ENCODE measurements around the gene MAD2L2. TPM values are rescaled to one million over a fixed set of nuclear protein-coding genes. Genes with fewer than 3 reads are reported as not detected.

MAD2L2 gene
- total and polyA plus RNA-seq, 12 donors = 15.6 to 71.2 (median 28.1) TPM

GRCh38 chr1:11719313-11720032 is 38.5 kb upstream of the MAD2L2 start:
- Histone ChIP-seq H3K4me3 (peak overlapping the region in 2 of 4 donors; percentile 9 to 19), H3K9me3 (replicated peaks in 1 of 3) (no peaks in the 10 kb centered on the region), H3K4me1 (replicated peaks in 1 of 2) (peaks cover 0 to 9% of the 10 kb centered on the region in 2 donors), H3K27ac (peak overlapping the region in 2 of 5 donors; percentile 60 to 62), H3K27me3 (no peaks in the 10 kb centered on the region), H3K36me3 (replicated peaks in 1 of 2) (no peaks in the 10 kb centered on the region)
- WGBS, 4 donors = 9 to 26% (median 11%) methylated on average over 21 to 44 of the region's 44 CpGs
- intact Hi-C loops (cut with DNase I) = loop anchor here (5.0 to 10.0 kb wide), 3 partner anchors 57 to 375 kb away; partner anchors contain the start of genes FBXO2 (in 1 of the 2), FBXO44 (in 1 of the 2) and FBXO6 (in 1 of the 2)
- TF ChIP-seq POLR2A (IDR thresholded peaks at IDR 0.05) = no peak
- peak; percentile 88 to 97 (median 93) for TF ChIP-seq CTCF (IDR thresholded peaks at IDR 0.05)
- DNase-seq = peak; percentile 73 to 94 (median 84)

DNA sequence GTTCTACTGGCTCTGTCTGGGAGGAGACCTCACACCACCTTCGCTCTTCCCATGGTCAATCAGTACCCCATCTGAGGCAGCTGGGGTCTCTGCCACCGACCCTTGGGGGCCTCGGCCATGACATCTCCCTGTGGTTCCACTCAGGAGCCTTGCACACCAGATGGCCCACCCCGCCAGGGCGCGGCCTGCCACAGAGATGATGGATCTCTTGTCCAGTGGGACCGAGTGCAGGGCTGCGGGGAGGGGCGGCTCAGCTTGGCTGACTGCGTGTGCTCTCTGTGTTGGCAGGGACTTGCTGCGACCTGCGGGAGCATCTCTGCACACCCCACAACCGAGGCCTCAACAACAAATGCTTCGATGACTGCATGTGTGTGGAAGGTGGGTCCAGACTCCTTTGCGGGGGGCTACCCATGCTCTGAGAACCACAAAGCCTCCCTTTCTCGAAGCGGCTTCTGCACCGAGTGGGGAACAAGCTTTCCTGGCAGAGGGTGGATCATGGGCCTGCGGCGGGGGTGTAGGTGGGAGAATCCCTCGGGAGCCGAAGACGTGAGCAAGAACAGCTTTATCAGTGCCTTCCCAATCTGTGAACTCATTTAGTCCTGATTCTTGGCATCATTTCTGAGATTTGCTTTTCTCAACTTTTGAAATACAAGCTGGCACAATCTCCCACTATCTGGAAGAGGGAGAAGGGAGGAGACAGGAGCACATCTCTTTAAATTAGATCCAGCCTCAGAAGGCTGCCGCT is 34.1 kb upstream of the MAD2L2 start:
- no peak for DNase-seq
- H3K27me3 ChIP-seq = peaks cover 9% of the 10 kb centered on the region
- TF ChIP-seq CTCF (IDR thresholded peaks at IDR 0.05) (no peak), POLR2A (IDR thresholded peaks at IDR 0.05) (no peak)
- no peak overlapping the region for H3K4me3 ChIP-seq
- no peaks in the 10 kb centered on the region for H3K36me3 ChIP-seq (replicated peaks in 1 of 2)
- no peak overlapping the region for H3K27ac ChIP-seq
- H3K4me1 ChIP-seq (replicated peaks in 1 of 2) = peaks cover 0 to 8% of the 10 kb centered on the region in 2 donors
- intact Hi-C loops (cut with DNase I) = loop anchor here in 1 of 2 donors (5.0 to 10.0 kb wide), 2 partner anchors 53 to 370 kb away; partner anchors contain the start of gene FBXO6
- H3K9me3 ChIP-seq (replicated peaks in 1 of 3) = no peaks in the 10 kb centered on the region
- 70 to 87% (median 75%) methylated on average over 10 to 24 of the region's 24 CpGs for WGBS, 4 donors

- Histone ChIP-seq H3K9me3 (replicated peaks in 1 of 3) (no peaks in the 10 kb centered on the region), H3K27me3 (peaks cover 9% of the 10 kb centered on the region), H3K27ac (no peak overlapping the region), H3K4me3 (no peak overlapping the region), H3K36me3 (replicated peaks in 1 of 2) (no peaks in the 10 kb centered on the region), H3K4me1 (replicated peaks in 1 of 2) (no peaks in the 10 kb centered on the region)
- 68 to 78% (median 73%) methylated on average over 9 to 11 of the region's 11 CpGs for WGBS, 4 donors
- TF ChIP-seq CTCF (IDR thresholded peaks at IDR 0.05) = no peak
- no peak for TF ChIP-seq POLR2A (IDR thresholded peaks at IDR 0.05)
- peak in 1 of 7 donors; percentile 6 for DNase-seq
- intact Hi-C loops (cut with DNase I) = loop anchor here in 1 of 2 donors (10.0 kb wide), 1 partner anchor 368 kb away; no protein-coding TSS in a partner anchor
Measured at GRCh38 chr1:11713095-11713494, 32.1 kb upstream of the MAD2L2 start.

- WGBS, 4 donors = 84 to 90% (median 85%) methylated on average over 2 to 8 of the region's 8 CpGs
- H3K9me3 ChIP-seq (replicated peaks in 1 of 3) = no peaks in the 10 kb centered on the region
- H3K4me1 ChIP-seq (replicated peaks in 1 of 2) = no peaks in the 10 kb centered on the region
- H3K27me3 ChIP-seq = peaks cover 9% of the 10 kb centered on the region
- no peak for DNase-seq
- H3K27ac ChIP-seq = no peak overlapping the region
- H3K4me3 ChIP-seq = no peak overlapping the region
- no peak for TF ChIP-seq CTCF (IDR thresholded peaks at IDR 0.05)
- TF ChIP-seq POLR2A (IDR thresholded peaks at IDR 0.05) = no peak
- no peaks in the 10 kb centered on the region for H3K36me3 ChIP-seq (replicated peaks in 1 of 2)
- intact Hi-C loops (cut with DNase I) = loop anchor here in 1 of 2 donors (10.0 kb wide), 1 partner anchor 367 kb away; no protein-coding TSS in a partner anchor
Measured at GRCh38 chr1:11712285-11712684, 31.3 kb upstream of the MAD2L2 start.
